IPS-20b (cell line): Measurements from ENCODE around the gene KIF22.

ENCODE experiments used
- H3K27ac ChIP-seq: one replicate; pipeline ENCODE4 v1.5.1; 2013; ENCODE audit warnings: low read length
- H3K27me3 ChIP-seq: 2 replicates; pipeline ENCODE4 v1.6.1; 2013; ENCODE audit warnings: mild to moderate bottlenecking, low read length, inconsistent platforms; ENCODE audit not compliant: insufficient read depth
- H3K36me3 ChIP-seq: 2 replicates; pipeline ENCODE4 v1.6.1; 2013; ENCODE audit warnings: low read depth, mild to moderate bottlenecking, inconsistent platforms, low read length, moderate library complexity; ENCODE audit not compliant: insufficient read depth
- H3K4me1 ChIP-seq: 2 replicates; pipeline ENCODE4 v1.6.1; 2013; ENCODE audit warnings: mild to moderate bottlenecking, control low read depth, inconsistent platforms, low read length, moderate library complexity; ENCODE audit not compliant: insufficient read depth
- H3K4me3 ChIP-seq: 2 replicates; pipeline ENCODE4 v1.5.1; 2013; ENCODE audit warnings: mild to moderate bottlenecking, low read length, inconsistent platforms
- H3K9ac ChIP-seq: 2 replicates; pipeline ENCODE4 v1.6.1; 2013; ENCODE audit warnings: low read depth, mild to moderate bottlenecking, inconsistent platforms, low read length, moderate library complexity
- H3K9me3 ChIP-seq: 2 replicates; pipeline ENCODE4 v1.6.1; 2013; ENCODE audit warnings: mild to moderate bottlenecking, low read depth, low read length, inconsistent platforms; ENCODE audit not compliant: insufficient read depth

Gene KIF22

GRCh38 chr16:29813644-29814562, 23.4 kb downstream of the KIF22 start:
- H3K9ac ChIP-seq, result peak overlapping the region; percentile 95; the same call in 1 of the 2 replicates
- H3K4me1 ChIP-seq, result peaks cover 13% of the 10 kb centered on the region
- H3K27me3 ChIP-seq, result no peaks in the 10 kb centered on the region
- peak overlapping the region; percentile 98; the same call in 1 of the 2 replicates for H3K4me3 ChIP-seq
- H3K36me3 ChIP-seq, result peaks cover 27% of the 10 kb centered on the region
- H3K9me3 ChIP-seq, result no peaks in the 10 kb centered on the region
- H3K27ac ChIP-seq, result peak overlapping the region; percentile 32

- Histone ChIP-seq H3K9me3 (no peaks in the 10 kb centered on the region), H3K9ac (peak overlapping the region; percentile 95; the same call in 1 of the 2 replicates), H3K4me1 (peaks cover 11% of the 10 kb centered on the region; the same call in 1 of the 2 replicates), H3K4me3 (peak overlapping the region; percentile 98; the same call in 1 of the 2 replicates), H3K27ac (peak overlapping the region; percentile 32), H3K36me3 (peaks cover 28% of the 10 kb centered on the region), H3K27me3 (no peaks in the 10 kb centered on the region)
Measured at GRCh38 chr16:29814592-29814991, 24.0 kb downstream of the KIF22 start.

- Histone ChIP-seq H3K36me3 (peaks cover 28% of the 10 kb centered on the region), H3K9me3 (no peaks in the 10 kb centered on the region), H3K27me3 (no peaks in the 10 kb centered on the region), H3K4me1 (peaks cover 10% of the 10 kb centered on the region; the same call in 1 of the 2 replicates), H3K4me3 (peak overlapping the region; percentile 98), H3K27ac (no peak overlapping the region), H3K9ac (peak overlapping the region; percentile 95; the same call in 1 of the 2 replicates)
Measured at GRCh38 chr16:29815032-29815721, 24.6 kb downstream of the KIF22 start.

GRCh38 chr16:29815793-29816693, 25.5 kb downstream of the KIF22 start, which contains the start of gene PAGR1:
Gene PAGR1 (plus strand): TSS chr16:29816152. CDS start chr16:29816526, 374 bp downstream.
- Histone ChIP-seq H3K36me3 (peaks cover 33% of the 10 kb centered on the region), H3K27me3 (no peaks in the 10 kb centered on the region), H3K4me1 (peaks cover 10% of the 10 kb centered on the region; the same call in 1 of the 2 replicates), H3K9ac (peak within 1 kb of the TSS; percentile 95), H3K9me3 (no peaks in the 10 kb centered on the region), H3K27ac (peak within 1 kb of the TSS; percentile 83), H3K4me3 (peak within 1 kb of the TSS; percentile 98)

GRCh38 chr16:29816694-29817441, 26.3 kb downstream of the KIF22 start:
- H3K4me3 ChIP-seq, result peak overlapping the region; percentile 98
- H3K27ac ChIP-seq, result peak overlapping the region; percentile 83
- peak overlapping the region; percentile 95 for H3K9ac ChIP-seq
- H3K27me3 ChIP-seq, result no peaks in the 10 kb centered on the region
- no peaks in the 10 kb centered on the region for H3K9me3 ChIP-seq
- peaks cover 33% of the 10 kb centered on the region for H3K36me3 ChIP-seq
- H3K4me1 ChIP-seq, result peaks cover 10% of the 10 kb centered on the region; the same call in 1 of the 2 replicates

- Histone ChIP-seq H3K27ac (no peak overlapping the region), H3K4me3 (peak overlapping the region; percentile 16; the same call in 1 of the 2 replicates), H3K27me3 (no peaks in the 10 kb centered on the region), H3K36me3 (peaks cover 33% of the 10 kb centered on the region), H3K9ac (no peak overlapping the region), H3K4me1 (peaks cover 10% of the 10 kb centered on the region; the same call in 1 of the 2 replicates), H3K9me3 (no peaks in the 10 kb centered on the region)
Measured at GRCh38 chr16:29818082-29818481, 27.5 kb downstream of the KIF22 start.

- H3K27me3 ChIP-seq, result no peaks in the 10 kb centered on the region
- no peaks in the 10 kb centered on the region for H3K9me3 ChIP-seq
- H3K36me3 ChIP-seq, result peaks cover 33% of the 10 kb centered on the region
- no peak overlapping the region for H3K27ac ChIP-seq
- H3K4me1 ChIP-seq, result peaks cover 3% of the 10 kb centered on the region; the same call in 1 of the 2 replicates
- no peak overlapping the region for H3K4me3 ChIP-seq
- H3K9ac ChIP-seq, result no peak overlapping the region
Measured at GRCh38 chr16:29819506-29819905, 29.0 kb downstream of the KIF22 start.

- no peak within 1 kb of the TSS for H3K27ac ChIP-seq
- H3K27me3 ChIP-seq, result no peaks in the 10 kb centered on the region
- H3K36me3 ChIP-seq, result peaks cover 33% of the 10 kb centered on the region
- no peaks in the 10 kb centered on the region for H3K9me3 ChIP-seq
- peaks cover 6% of the 10 kb centered on the region; the same call in 1 of the 2 replicates for H3K4me1 ChIP-seq
- H3K4me3 ChIP-seq, result no peak within 1 kb of the TSS; the same call in 1 of the 2 replicates
- no peak within 1 kb of the TSS; the same call in 1 of the 2 replicates for H3K9ac ChIP-seq
Measured at GRCh38 chr16:29820271-29820701, 29.7 kb downstream of the KIF22 start, which contains the start of gene MVP. Gene MVP (plus strand): TSS chr16:29820462. CDS start chr16:29830550, 10,088 bp downstream.

GRCh38 chr16:29820730-29821642, 30.4 kb downstream of the KIF22 start:
- Histone ChIP-seq H3K27ac (no peak overlapping the region), H3K36me3 (peaks cover 33% of the 10 kb centered on the region), H3K4me3 (no peak overlapping the region; the same call in 1 of the 2 replicates), H3K9me3 (no peaks in the 10 kb centered on the region), H3K27me3 (no peaks in the 10 kb centered on the region), H3K4me1 (peaks cover 13% of the 10 kb centered on the region; the same call in 1 of the 2 replicates), H3K9ac (no peak overlapping the region; the same call in 1 of the 2 replicates)
